Neutrophil (primary cell): Measurements from ENCODE around the gene SYVN1.

ENCODE experiments used
- H3K27ac ChIP-seq: fragments of 200-600 bp; sonication (generic); 2 replicates; pipeline ENCODE4 v1.5.1; 2016; ENCODE audit warnings: mild to moderate bottlenecking, moderate library complexity
- H3K27me3 ChIP-seq: fragments of 200-600 bp; sonication (generic); 2 replicates; pipeline ENCODE4 v1.6.0; 2016; ENCODE audit warnings: mild to moderate bottlenecking
- H3K36me3 ChIP-seq: fragments of 200-600 bp; sonication (generic); 2 replicates; pipeline ENCODE4 v1.5.1; 2017
- H3K4me1 ChIP-seq, 2 experiments: fragments of 200-600 bp in 1 of 2; sonication (generic) in 1 of 2; 1 replicate in 1 of 2; 2 replicates in 1 of 2; pipeline versions ENCODE4 v1.5.1 to v1.6.1; 2013 to 2016; ENCODE audit warnings: low read depth in 1 of 2, low read length in 1 of 2, mild to moderate bottlenecking in 1 of 2, moderate library complexity in 1 of 2; ENCODE audit not compliant: control insufficient read depth in 1 of 2, insufficient read depth in 1 of 2
- H3K4me3 ChIP-seq, 2 experiments: fragments of 200-600 bp in 1 of 2; sonication (generic) in 1 of 2; 1 replicate in 1 of 2; 2 replicates in 1 of 2; pipeline ENCODE4 v1.5.1; 2013 to 2016; ENCODE audit warnings: low read depth in 1 of 2, low read length in 1 of 2, mild to moderate bottlenecking in 1 of 2, moderate library complexity in 1 of 2
- H3K9me3 ChIP-seq: fragments of 200-600 bp; sonication (generic); 2 replicates; pipeline ENCODE4 v1.5.1; 2016
- TF ChIP-seq, protein P1 (sequence below): fragments of 200-600 bp; sonication (generic); IDR thresholded peaks from 2 replicates; pipeline ENCODE4 v1.5.1; 2016; ENCODE audit warnings: antibody characterized with exemption

SYVN1 gene

DNA sequence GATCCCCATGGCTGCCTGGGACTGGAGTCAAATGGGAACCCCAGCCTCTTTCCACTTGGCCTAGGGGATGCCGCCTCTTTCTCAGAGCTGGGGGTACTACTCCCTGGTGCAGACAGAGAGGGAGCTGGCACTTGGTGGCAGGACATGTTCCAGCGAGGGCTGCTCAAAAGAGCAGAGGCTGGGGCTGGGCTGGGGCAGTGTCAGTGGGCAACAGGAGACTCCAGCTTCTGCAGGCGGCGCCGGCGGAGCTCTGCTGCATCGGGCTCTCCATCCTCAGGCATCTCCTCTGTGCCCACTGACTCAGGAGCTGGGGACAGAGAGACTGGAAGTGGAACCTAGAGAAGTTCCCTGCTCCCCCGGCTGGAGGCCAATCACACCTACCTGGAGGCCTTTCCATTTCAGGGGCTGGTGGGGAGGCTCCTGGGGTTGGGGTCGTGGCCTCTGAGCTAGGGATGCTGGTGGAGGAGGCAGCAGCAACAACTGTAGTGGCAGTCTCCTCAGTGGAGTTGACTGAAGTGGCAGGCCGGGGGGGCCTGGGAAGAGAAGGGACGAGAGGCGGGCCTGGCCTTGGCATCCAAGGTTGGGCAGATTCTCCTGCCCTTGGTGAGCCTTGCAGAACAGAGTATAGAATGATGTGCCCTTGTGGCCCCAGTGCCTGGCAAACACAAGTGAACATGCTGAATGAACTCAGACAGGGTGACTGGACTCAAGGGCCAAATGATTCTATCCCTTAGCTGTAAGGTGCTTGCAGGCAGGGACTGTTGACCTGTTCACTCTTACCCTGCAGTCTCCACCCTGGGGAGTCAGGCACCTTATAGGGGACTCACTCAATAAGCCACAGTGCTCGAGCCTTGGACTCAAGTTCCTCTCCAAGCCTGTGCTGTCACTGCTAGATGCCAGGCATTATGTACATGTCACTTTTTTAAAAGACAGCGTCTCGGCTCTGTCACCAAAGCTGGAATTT, 5.9 kb downstream of the SYVN1 start:
- Histone ChIP-seq H3K36me3 (peaks cover 86% of the 10 kb centered on the region), H3K9me3 (no peaks in the 10 kb centered on the region), H3K4me3 (no peak overlapping the region), H3K27me3 (no peaks in the 10 kb centered on the region), H3K27ac (no peak overlapping the region), H3K4me1 (peaks cover 16 to 18% of the 10 kb centered on the region in 2 experiments)
- TF ChIP-seq, protein P1, sequence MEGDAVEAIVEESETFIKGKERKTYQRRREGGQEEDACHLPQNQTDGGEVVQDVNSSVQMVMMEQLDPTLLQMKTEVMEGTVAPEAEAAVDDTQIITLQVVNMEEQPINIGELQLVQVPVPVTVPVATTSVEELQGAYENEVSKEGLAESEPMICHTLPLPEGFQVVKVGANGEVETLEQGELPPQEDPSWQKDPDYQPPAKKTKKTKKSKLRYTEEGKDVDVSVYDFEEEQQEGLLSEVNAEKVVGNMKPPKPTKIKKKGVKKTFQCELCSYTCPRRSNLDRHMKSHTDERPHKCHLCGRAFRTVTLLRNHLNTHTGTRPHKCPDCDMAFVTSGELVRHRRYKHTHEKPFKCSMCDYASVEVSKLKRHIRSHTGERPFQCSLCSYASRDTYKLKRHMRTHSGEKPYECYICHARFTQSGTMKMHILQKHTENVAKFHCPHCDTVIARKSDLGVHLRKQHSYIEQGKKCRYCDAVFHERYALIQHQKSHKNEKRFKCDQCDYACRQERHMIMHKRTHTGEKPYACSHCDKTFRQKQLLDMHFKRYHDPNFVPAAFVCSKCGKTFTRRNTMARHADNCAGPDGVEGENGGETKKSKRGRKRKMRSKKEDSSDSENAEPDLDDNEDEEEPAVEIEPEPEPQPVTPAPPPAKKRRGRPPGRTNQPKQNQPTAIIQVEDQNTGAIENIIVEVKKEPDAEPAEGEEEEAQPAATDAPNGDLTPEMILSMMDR: no peak

DNA sequence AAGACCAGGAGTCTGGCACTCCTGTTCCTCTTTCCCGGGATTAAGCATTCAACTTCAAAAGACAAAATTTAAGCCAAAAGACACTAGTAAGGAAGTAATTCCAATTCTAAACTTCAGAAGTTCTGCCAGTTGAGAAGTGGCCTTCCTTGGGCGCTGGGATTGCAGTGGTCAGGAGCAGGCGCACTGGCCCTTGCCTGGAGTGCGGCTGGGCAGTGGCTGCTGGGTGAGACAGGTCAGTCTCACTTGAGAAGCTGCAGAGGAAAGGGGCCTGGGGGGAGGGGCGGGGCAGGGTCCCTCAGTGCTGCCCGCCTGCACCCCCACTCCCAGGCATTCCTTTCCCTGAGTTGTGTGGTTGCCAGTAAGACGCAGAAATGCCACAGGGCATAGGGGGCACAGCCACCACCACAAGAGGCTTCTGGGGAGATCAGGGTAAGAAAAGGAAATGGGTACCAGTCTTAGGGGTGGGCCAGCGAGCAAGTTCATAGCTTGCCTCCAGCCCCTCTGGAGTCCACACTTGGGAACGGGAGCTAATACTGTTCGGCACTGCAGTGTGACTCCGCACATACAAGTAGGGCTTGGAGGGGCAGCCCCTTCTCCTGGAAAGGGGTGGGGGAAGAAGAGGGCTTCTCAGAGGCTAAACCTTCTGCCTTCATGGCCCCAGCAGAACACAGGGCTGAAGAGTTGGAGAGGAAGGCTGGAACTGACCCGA, 6.7 kb downstream of the SYVN1 start:
- Histone ChIP-seq H3K36me3 (peaks cover 82% of the 10 kb centered on the region), H3K4me1 (peaks cover 15% of the 10 kb centered on the region in 2 experiments)
- TF ChIP-seq, protein P1: no peak

DNA sequence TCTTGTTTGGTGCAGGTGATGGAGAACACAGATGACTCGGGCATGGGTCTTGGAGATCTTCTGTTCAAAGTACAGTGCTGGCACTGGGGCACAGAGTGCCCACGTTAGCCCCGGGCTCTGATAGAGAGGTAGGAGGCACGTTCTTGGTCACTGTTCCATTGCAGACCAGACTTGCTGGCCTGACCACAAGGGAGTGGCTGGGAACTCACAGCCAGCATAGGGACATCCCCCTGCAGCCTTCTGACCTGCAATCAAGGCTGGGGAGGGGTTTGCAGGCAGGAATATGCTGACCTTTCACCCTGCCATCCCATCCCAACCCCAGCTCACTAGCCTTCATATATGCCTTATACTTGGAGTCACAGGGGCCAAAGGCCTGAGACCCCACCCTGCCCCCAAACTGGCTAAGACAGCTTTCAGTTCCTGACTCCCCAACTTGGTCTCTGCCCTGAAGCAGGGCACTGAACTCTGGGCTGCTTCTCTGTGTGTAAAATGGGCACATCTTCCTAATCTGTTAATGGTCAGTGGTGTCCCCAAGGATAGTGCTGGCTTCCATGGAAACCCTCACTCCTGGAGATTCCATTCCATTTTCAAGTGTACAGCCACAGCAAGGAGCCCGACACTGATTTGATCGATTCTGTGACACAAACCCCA, 7.6 kb downstream of the SYVN1 start:
- Histone ChIP-seq H3K4me1 (peaks cover 11 to 13% of the 10 kb centered on the region in 2 experiments), H3K4me3 (no peak overlapping the region), H3K9me3 (no peaks in the 10 kb centered on the region), H3K27ac (no peak overlapping the region), H3K27me3 (no peaks in the 10 kb centered on the region), H3K36me3 (peaks cover 75% of the 10 kb centered on the region)
- TF ChIP-seq, protein P1: no peak

More for the DNA sequence above, 6.7 kb downstream of the SYVN1 start:
- no peaks in the 10 kb centered on the region for H3K9me3 ChIP-seq
- H3K4me3 ChIP-seq: no peak overlapping the region
- no peak overlapping the region for H3K27ac ChIP-seq
- H3K27me3 ChIP-seq: no peaks in the 10 kb centered on the region

DNA sequence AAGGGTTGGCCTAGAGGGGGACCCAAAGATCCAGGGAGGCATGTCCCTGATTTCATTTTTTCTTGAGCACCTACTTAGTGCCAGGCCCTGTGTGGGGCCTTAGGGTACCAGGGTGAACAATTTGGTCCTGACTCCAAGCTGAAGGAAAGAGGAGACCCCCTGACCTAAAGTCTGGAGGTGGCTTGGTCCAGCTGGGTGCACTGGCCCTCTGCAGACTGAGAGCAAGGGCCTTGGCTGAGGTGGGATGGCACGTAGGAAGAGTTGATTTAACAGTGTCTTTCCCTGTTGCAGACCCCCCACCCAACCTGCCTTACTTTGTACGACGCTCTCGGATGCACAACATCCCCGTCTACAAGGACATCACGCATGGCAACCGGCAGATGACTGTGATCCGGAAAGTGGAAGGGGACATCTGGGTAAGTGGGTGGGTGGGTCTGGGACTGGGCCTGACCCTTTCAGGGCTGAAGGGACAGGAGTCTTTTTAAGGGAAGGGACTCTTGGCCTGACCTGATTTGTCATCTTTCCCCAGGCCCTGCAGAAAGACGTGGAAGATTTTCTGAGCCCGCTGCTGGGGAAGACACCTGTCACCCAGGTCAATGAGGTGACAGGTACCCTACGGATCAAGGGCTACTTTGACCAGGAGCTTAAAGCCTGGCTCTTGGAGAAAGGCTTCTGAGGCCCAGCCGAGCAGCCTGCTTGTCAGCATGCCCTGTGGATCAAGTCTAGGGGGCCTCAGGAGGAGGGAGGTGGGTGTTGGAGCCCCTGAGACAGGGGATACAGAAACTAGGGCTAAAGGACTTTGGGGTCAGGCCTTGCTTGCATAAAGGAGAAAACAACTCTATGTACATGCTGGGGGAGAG, 8.9 kb downstream of the SYVN1 start:
- peaks cover 22 to 24% of the 10 kb centered on the region in 2 experiments for H3K4me1 ChIP-seq
- H3K27me3 ChIP-seq: no peaks in the 10 kb centered on the region
- no peak overlapping the region for H3K4me3 ChIP-seq
- H3K27ac ChIP-seq: no peak overlapping the region
- H3K36me3 ChIP-seq: peaks cover 72% of the 10 kb centered on the region
- TF ChIP-seq, protein P1: no peak
- no peaks in the 10 kb centered on the region for H3K9me3 ChIP-seq
